GM12865 (cell line): ENCODE data around the gene KLHL5.
"Not testable (repeated sequence)": the region's sequence is repeated elsewhere in the genome, so short reads cannot be mapped to it uniquely, and the experiment has no call there.

Experiments
- DNase-seq: peaks from one replicate; pipeline ENCODE4 v3.0.0; 2010; ENCODE audit warnings: low read depth
- H3K4me3 ChIP-seq: 2 replicates; pipeline ENCODE4 v1.5.1; 2011; ENCODE audit warnings: mild to moderate bottlenecking, low read depth, low read length, control low read depth
- CTCF ChIP-seq: IDR thresholded peaks from 2 replicates; pipeline ENCODE4 v1.5.1; 2011; ENCODE audit warnings: low read length, control low read depth, low read depth, inconsistent platforms; ENCODE audit not compliant: insufficient read depth; ENCODE audit errors: missing control alignments

KLHL5 gene

DNA sequence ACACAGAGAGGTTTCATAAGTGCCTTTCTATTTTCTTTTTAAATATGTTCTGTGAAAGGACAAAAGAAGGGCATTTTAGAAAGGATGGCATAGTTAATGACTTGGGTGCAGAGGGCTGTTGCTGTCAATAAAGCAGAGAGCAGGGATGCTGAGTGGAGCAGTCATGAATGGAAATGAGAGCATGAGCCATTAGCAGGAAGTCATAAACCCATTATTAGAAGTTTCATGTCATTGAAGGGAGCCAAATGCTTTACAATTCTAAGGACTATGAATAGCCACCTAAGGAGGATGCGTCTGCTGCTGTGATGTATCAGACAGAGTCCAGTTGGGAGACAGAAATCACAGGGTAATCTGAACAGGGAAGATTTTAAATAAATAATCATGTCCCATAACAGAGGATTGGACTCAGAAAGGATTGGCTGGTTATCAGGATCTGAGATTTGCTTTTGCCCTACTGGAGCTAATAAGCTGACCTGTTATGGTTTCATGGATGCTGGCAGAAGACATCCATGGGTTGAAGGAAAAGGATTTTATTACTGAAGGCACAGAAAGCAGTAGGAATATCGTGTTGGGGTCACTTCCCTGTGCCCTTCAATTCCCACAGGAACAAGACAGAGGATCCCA lies 72.8 kb downstream of the KLHL5 start:
- no peak overlapping the region for H3K4me3 ChIP-seq
- DNase-seq, result peak; percentile 20
- TF ChIP-seq CTCF, result no peak

GRCh38 chr4:39138227-39138626 lies 76.2 kb downstream of the KLHL5 start:
- DNase-seq, H3K4me3 ChIP-seq: not testable (repeated sequence)

- TF ChIP-seq CTCF, result no peak
- no peak overlapping the region for H3K4me3 ChIP-seq
- no peak for DNase-seq
Observed at GRCh38 chr4:39146211-39146610, 84.2 kb downstream of the KLHL5 start.

- no peak overlapping the region for H3K4me3 ChIP-seq
- no peak for TF ChIP-seq CTCF
- no peak for DNase-seq
Observed at GRCh38 chr4:39154009-39154408, 92.0 kb downstream of the KLHL5 start.

DNA sequence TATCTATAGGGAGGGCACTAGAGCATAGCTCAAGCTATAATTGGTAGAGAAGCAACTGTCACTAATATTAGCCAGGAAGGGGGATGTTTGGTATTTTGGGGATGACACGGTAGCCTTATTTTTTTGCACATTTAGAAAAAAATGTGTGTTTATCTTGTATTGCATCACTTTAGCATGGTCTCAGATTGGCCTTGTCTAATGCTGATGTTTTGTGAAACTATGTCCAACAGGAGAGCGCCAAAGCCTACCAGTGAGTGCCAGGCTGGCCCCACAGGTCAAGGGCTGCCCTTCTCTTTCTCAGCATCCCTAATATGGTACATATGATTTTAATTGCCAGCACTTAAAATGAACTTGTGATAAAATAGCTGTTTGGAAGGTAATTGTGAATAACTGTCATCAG lies 95.5 kb downstream of the KLHL5 start:
- DNase-seq, result no peak
- no peak for TF ChIP-seq CTCF
- no peak overlapping the region for H3K4me3 ChIP-seq

- no peak for TF ChIP-seq CTCF
- no peak for DNase-seq
- no peak overlapping the region for H3K4me3 ChIP-seq
Observed at GRCh38 chr4:39166177-39166576, 104.1 kb downstream of the KLHL5 start.

GRCh38 chr4:39166669-39167068 lies 104.6 kb downstream of the KLHL5 start:
- TF ChIP-seq CTCF, result no peak
- no peak for DNase-seq
- H3K4me3 ChIP-seq, result no peak overlapping the region

- no peak for TF ChIP-seq CTCF
- H3K4me3 ChIP-seq, result no peak overlapping the region
- DNase-seq, result no peak
Observed at GRCh38 chr4:39169426-39169825, 107.4 kb downstream of the KLHL5 start.
